Stimulated activated CD4-positive, alpha-beta T cell treated with anti-CD3 and anti-CD28 coated beads, Interleukin-4, amount 100 ng/mL, for 1 hour (primary cell): ENCODE results near the gene OXER1.

Source experiments
- DNase-seq: peaks from one replicate; pipeline ENCODE4 v3.0.0-alpha.2; 2020

OXER1 gene

DNA sequence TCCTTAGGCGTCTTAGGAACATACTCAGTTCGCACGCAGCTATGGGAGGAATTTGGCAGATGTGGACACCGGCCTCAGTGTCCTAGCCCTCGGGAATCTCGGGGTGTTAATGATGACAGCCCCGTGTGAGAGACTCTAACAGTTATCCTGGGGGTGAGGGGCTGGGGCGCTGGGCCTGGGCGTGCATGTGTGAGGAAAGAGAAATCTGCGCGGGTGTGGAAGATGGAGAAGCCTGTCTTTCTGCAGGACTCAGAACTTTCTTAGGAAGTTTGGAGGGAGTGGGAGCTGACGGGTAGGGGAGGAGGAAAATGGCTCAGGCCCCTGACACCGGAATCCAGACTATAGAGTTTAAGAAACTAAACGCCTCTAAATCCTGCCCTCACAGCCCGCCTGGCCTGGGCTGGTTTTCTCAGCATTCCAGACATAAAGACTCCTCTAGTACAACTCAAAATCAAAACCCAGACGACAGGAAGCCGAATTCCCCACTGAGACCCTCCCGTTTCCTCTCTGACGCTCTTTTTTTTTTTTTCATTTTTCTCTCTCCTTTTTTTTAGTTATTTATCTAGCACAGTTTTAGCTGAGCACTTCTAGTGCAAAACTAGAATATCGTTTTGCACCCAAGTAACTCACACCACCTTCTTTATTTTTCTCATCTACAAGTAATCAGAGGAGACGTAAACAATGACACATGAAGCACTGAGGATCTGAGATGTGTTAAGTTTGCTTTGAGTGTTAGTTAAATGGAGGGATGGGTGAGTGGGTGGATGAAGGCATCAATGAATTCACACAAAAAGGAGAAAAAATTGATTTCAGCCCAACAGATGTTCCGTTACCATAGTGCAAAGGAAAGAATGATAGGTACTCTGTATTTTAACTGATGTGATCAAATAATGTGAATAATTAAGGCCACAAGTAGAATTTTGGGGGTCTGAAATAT lies 29.7 kb upstream of the OXER1 start:
- no peak for DNase-seq

DNA sequence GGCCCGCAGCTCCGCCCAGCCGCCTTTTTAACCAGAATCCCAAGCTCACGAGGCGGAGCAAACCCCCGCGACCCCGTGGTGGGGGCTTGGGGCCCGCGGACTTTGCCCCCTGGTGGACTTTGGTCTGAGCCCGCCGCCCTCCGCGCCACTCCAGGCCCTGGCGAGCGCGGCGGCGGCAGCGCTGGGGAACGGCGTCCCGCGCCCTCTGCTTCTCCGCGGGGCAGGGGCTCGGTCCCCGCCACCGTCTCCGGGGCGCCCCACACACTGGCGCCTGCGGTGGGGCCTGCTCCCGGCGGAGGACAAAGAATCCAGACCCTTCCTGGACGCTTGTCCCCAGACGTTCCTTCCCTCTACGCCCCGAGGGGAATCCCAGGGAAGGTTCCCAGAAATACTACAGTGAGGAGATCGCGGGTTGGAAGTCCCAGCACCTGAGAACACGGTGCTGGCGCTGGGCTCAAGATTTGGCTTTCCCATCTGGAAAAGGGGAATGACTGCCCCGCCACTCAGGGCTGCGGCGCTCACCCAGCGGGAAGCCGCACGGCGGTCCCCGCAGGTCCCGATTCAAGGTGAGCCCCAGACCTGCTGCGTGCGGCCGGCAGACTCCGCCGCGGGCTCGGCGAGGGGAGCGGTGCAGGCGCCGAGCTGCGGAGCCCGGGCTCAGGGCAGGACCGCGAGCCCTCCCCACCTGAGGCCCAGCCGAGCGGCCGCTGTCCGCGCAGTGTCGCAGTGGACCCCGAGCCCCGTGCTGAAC lies 28.8 kb upstream of the OXER1 start, which contains the start of gene HAAO:
Gene HAAO (minus strand): TSS at position 1 of the 751 bp plus-strand sequence. CDS start 47 bp downstream, outside the sequence.
- DNase-seq: peak; percentile 11

DNA sequence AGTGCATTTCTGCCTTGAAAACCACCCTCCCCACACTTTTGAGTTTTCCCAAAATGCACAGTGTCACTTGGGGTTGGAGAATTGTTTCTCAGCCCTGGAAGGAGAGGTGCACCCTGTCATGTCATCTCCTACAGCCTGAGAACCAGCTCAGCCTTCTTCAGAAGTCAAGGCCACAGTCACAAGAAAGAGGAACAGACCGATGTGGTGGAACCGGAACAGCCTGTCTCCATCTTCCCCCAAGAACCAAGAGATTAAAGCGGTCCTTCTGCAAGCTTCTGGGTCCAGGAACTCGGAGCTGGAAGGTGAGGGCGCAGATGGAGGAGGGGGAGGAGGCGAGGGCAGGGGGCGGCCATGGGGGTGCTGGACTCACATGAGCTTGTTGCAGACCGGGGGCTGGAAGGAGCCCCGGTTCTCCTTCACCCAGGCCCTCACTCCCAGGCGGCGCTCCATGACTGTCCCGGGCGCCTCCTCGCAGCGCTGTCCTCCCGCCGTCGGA lies 28.2 kb upstream of the OXER1 start:
- no peak for DNase-seq

DNA sequence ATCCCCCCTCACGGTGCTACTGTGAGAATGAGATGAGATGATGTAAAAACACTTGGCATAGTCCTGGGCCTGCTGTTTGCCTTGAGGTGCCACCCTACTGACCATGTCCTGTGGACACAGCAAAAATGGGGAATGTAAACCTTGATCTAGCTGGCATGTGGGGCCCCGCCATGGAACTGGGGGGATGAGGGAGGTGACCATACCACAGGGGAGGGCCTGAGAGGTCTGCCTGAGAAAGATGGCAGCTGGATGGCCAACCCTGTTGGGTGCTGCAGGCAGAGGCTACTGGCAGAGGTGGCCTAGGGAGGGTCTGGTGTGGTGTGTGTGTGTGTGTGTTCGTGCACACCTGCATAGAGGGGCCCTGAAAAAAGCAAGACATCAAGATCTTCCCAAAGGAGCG lies 27.7 kb upstream of the OXER1 start:
- no peak for DNase-seq

DNA sequence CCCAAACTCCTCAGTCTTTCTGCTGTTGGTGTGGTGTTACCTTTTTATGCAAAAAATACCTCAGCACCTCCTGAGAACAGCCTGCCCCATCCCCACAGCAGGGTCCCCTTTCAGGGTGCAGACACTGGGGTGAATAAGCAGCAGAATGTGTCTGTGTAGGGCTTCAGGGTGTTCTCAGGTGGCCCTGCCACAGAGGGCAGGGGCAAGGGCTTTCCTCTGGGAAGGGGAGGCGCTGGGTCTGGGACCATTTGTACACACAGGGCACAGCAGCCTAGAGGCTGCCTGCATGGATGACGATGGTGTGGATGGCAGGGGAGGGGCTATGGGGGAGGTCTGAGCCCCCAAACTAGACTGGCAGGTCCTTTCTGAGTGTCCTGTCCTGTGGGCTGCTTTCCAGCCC lies 25.8 kb upstream of the OXER1 start:
- DNase-seq: no peak

DNA sequence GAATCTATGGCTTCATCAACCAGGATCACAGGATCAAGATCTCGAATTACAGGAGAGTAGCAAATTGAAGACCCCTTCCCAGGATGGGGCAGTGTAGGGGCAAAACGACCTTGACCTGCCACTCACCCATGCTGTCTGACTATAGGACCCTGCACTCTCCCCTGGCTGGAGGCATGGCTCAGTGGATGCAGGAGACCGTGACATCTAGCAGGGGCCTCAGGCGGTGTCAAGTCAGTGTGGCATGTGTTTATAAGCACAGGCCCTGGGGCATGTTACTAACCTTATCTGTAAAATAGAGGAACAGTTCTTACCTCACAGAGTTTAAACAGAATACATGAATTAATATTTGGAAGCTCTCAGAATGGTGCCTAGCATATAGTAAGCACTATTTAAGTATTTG lies 24.9 kb upstream of the OXER1 start:
- DNase-seq: no peak

DNA sequence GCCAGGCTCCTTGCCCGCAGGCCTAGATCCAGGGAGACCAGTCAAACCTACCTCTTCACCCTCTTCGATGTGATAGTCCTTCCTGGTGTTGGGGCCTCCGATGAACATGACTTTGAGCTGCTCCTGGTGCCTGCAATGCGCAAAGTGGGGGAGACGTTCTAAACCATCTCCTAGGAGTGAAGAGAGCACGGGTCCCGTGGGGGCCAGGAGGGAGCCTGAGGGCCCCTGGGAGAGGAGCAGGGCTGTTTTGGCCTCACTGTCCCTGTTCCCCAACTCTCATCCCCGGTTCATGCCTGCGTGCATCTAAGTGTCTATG lies 24.5 kb upstream of the OXER1 start:
- no peak for DNase-seq

DNA sequence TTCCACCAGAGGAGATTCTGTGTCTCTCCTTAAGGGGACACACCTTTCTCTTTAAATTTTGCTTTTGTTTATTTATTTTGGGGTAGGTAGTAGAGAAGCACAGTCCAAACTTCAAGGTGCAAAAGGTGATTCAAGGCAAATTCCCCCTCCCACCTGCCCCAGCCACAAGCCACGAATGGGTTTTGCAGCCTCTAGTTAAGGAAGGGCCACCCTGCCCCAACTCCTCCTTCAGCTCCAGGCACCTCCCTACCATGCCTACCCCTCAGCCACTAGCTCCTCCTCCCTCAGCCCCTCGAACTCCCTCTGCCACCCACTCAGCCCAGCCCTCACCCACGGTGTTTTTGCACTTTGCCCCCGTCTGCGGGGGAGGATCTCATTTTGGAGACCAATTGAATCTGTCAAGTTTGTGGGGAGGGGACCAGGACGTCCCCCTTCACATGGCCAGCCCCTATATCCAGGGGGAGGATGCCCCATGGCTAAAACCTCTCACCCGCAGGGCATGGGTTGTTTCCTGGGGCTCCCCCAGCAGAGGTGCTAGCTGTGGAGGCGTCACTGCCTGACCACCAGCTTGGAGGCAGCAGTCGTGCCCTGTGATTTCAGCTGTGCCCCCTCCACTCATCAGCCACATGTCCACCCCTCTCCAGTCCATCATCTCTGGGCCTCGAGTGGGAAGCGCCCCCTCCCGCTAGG lies 24.0 kb upstream of the OXER1 start:
- DNase-seq: no peak

DNA sequence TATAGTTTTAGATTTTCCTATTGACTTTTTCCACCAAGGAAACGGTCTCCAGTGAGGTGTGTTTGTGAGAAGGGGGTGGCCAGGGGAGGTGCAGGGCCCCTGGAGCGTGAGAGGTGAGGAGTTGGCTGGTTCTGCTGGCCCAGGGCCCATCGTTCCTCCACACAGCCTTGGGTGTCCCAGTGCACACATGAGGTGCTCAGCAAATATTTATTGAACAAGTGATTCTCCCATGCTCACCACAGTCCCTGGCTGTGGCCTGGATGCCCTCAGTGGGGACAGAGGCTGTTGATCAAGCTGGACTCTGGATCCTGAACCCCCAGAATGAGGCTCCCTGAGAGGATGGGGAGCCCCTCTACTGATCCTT lies 23.5 kb upstream of the OXER1 start:
- DNase-seq: no peak

DNA sequence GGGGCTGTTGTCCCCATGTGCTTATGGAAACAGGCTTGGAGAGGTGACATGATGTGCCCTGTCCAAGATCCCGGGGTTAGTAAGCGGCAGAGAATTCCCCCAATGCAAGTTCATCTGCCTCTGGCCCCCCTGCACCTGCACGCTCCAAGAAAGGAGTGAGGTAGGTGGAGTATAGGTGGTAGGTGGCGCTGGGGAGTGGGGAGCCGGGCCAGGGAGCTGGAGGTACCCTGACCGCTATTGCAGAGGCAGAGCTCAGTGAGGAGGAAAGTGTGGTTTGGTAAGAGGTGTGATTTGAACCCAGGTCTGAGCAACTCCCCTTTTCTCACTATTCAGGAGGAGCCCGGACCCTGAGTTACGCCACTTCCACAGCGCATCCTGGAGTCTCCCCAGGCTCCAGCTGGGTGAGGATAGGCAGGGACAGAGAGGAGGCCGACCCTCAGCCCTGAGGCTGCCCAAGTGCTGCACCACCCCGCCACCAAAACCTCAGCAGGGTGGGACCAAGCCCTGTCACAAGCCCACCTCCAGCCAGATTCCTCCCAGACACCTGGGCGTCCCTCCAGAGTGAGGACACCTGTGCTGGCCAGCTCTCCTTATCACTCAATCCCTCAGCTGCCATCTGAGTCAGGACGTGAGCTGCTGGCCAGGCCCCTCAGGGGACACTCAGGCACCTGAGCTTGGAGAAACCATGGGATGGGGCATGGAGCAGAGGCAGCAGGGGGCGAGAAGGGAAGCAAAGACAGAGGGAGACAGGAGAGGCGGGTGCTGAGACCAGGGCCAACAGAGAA lies 22.8 kb upstream of the OXER1 start:
- no peak for DNase-seq

DNA sequence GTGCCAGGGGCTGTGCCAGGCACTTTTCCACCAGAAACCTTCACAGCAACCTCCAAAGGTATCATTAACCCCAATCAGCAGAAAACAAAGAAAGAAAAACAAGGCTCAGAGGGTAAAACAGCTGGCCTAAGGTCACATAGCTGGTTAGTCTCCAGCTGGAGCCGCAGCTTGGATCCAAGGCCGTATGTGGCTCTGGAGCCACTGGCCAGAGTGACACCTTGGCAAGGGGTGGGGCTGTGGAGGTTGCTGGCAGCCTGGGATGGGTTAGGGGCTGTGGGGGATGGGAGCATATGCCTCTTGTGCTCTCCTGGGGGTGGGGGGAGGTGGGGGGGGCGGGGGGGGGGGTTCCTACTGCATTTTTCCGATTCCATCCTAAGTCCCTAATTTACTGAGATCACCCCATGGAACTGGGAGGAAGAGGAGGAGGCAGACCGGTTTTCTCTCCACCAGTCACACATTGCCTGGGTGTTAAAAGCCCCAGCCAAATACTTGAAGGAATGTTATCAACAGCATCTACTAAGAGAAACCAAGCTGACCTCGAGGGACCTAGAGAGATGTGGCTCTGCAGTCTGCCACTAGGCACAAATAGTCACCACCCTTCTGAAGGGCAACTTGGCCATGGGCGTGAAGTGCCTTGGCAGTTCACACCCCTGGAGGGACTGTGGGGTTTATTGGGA lies 20.4 kb upstream of the OXER1 start:
- no peak for DNase-seq

DNA sequence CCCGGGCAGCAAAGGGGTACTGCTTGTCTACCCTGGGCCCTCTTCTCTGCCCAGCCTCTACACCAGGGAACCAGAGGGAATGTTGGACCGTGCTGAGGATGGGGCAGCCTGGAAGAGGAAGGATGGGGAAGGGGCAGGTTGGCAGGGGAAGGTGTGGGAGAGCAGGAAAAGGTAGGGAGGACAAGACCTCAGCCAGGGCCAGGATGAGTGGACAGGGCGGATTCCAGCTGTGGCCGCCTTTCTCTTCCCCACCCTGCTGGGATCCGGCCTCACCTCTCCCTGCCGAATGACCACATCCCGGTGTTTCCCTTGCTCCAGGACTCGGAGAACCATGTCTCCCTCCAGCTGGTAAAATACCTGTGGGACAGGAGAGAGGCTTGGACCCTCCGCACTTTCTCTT lies 19.6 kb upstream of the OXER1 start:
- no peak for DNase-seq

DNA sequence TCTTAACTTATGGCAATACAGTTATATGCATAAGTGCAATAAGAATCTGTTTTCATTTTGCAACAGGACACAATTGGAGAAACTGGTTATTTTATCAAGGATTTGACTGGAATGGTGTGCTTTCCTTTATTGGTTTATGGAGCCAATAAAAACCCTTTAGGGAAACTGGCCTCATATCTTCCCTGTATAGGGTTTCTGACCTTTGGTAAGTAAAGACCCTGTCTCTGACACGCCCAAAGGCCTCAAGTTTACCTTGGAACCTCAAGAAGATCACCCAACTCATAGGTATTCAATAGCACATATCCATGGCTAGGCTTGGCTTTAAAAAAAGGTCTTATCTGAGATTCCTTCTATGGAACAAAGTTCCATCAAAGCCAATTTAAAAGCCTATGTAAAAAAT lies 17.2 kb upstream of the OXER1 start:
- DNase-seq: no peak

DNA sequence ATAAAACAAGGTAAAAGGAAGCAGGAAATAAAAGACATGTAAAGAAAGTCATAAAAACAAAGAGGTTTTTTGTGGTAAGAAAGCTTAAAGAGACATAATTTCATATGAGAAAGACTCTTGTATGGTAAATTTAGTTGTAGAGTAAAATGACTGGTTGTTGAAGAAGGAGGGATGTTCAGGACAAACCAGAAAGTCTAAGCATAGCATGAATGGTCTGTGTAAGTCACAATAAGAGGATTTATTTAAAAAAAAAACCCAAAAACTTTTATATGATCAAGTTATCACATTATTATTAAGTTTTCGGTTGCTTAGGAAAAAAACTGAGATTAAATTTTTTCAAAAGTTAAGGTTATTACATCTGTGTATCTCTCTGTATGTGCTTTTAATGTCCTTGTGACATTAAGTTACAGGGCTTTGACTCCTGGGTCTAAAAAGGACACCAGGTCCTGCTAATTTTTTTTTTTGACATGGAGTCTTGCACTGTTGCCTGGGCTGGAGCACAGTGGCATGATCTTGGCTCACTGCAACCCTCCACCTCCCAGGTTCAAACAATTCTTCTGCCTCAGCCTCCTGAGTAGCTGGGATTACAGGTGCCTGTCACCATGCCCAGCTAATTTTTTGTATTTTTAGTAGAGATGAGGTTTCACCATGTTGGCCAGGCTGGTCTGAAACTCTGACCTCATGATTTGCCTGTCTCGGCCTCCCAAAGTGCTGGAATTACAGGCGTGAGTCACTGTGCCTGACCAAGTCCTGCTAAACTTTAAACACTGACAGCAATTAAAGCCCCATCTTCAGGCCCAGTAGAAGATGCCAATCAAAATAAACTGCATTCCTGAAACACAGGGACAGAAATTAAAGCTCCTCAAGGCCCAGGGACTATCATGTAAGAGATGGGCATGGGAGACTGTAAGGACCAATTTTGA lies 14.2 kb upstream of the OXER1 start:
- DNase-seq: no peak

DNA sequence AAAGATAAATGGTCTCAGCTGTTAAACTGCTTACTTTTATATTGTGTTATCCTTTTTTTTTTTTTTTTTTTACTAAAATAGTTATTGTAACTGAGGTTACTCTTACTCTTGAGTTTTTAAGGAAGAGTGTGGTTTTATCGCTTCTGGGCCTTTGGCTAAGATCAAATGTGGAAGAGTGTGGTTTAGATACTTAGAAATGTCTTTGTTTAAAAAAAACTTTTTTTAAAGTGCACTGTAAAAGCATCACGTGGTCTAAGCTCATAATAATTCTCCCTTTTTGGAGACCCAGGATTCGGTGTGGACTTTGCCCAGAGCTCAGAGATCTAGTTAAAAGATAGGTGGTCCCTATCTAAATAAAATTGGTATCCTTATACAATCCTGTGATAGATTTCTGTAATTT lies 11.9 kb upstream of the OXER1 start:
- no peak for DNase-seq

DNA sequence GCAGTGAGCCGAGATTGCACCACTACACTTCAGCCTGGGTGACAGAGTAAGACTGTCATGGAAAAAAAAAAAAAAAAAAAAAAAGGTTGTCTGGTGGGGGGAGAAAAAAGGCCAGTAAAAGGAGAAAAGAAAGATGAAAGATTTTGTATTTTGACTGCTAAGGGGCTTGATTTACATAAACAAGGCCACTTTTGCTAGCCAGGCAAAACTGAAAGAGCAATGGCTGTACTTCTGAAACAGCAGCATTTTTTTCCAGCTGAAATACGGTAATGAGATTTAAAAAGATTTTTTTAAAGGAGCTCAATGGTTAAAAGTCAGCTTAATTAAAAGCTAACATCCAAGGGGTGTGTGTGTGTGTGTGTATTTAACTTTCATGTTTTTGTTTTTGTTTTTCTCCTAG lies 11.3 kb upstream of the OXER1 start:
- no peak for DNase-seq

DNA sequence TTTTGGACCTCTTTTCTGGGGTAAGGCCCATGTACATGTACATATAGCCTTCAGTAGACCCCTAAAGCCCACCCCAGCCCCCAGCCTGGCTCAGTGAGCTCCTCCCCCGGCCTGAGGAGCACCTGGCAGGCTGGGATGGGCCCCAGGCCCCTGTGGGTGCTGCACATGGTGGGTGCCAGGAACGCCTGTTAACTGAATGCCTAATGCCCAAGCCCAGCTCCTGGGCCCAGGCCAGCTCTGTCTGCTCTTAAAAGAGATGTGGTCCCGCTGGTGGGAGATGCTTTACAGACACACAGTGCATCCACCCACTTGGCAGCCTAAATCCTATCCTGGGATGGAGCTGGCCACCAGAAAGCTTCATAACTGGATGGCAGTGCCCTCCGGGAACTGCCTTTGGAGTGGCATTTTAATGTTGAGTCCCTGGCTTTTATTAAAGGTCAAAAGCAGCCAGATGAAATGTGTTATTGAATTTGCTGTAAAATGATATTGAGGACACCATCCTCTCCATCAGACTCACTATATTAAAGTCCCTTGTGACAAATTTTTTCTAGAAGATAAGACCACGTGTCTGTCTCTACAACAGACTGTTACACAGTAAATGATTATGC lies 7.7 kb upstream of the OXER1 start:
- no peak for DNase-seq

DNA sequence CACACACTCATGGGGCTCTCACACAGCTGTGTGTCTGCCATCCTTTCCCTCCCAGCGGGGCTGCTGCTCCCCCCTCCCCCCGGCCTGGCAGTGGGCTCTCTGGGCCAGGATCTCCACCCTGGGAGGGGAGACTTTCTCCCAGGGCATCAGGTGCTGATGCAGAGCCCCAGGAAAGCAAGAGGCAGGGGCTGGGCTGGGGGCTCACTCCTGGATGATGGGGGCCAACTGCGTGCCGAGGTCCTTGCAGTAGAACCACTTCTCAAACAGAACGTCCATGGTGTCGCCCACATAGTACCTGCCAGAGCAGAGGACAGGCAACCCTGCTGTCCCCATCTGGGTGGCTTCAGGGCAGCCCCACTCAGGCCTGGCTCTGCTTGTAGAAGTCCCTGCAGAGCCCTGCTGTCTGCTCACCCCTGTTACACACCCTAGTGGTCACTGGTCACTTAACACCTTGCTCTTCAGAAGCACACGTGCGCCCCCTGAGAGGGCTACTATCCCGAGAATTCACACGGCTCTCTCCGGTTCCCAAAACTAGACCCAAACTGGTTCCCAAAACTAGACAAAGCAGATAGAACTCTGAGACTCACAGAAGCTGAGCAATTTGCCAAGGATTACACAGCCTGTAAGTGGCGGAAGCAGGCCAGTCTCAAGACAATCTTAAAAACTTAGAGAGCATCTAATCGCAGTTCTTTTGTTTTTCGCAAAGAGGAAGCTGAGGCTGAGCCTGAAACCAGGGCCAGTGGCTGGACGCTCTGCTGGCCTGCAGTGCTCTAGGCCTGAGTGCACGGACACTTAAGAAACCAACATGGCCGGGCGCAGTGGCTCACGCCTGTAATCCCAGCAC lies 6.6 kb upstream of the OXER1 start:
- no peak for DNase-seq

DNA sequence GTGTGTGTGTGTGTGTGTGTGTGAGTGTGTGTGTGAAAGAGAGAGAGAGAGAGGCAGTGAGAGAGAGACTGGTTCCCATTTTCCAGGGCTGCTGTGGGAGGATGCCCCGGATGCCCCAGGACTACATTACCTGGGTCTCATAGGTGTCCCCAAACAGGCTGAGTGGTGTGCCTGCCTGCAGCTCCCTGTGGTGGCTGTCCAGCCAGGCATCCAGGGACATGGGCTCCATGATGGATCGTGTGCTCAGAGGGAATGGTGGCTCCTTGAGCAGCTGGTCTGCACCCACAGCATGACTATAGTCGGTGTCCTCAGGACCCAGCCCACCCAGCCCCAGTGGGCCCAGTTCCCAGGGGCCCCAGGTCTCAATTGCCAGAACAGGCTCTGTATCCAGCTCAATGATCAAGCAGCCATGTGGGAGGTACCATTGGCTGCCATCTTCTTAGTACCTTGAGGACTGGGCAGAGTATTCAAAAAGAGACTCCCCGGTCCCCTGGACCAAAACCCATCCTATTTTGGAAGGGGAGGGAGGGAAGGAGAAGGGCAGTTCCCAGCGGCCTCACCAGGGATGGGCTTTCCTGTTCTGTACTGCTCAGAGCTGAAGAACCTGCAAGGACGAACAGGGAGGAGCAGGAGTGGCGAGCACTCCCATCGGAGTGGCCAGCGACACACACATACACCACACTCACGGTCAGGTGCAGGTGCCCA lies 5.8 kb upstream of the OXER1 start:
- DNase-seq: no peak
